A549 (cell line): ENCODE data around the gene TRMT10C.

Experiments used
- CBX8 ChIP-seq: fragments of 200-600 bp; sonication (generic); IDR thresholded peaks from 2 replicates; pipeline ENCODE4 v1.6.1; 2016
- CHD4 ChIP-seq: fragments of 200-600 bp; sonication (generic); IDR thresholded peaks from 2 replicates; pipeline ENCODE4 v1.6.1; 2016; ENCODE audit warnings: antibody characterized with exemption, mild to moderate bottlenecking, borderline replicate concordance
- EHMT2 ChIP-seq: fragments of 200-600 bp; sonication (generic); IDR thresholded peaks from 2 replicates; pipeline ENCODE4 v1.6.1; 2016; ENCODE audit warnings: antibody characterized with exemption, low read depth, mild to moderate bottlenecking, moderate library complexity
- EP300 ChIP-seq, 2 experiments: fragments of >200 bp; sonication (Bioruptor Twin); formaldehyde crosslinking; IDR thresholded peaks; 2 replicates in 1 of 2; 3 replicates in 1 of 2; pipeline ENCODE4 v1.6.1; 2016 to 2017
- GATA3 ChIP-seq: IDR thresholded peaks from 2 replicates; pipeline ENCODE4 v1.6.1; 2012; ENCODE audit warnings: borderline replicate concordance
- HDAC2 ChIP-seq: fragments of 200-600 bp; sonication (generic); IDR thresholded peaks from 2 replicates; pipeline ENCODE4 v1.6.1; 2016
- JUN ChIP-seq, 2 experiments: fragments of >200 bp; sonication (Bioruptor Twin); formaldehyde crosslinking; IDR thresholded peaks; 2 replicates in 1 of 2; 3 replicates in 1 of 2; pipeline ENCODE4 v1.6.1; 2016 to 2017
- KDM1A ChIP-seq: fragments of 200-600 bp; sonication (generic); IDR thresholded peaks from 2 replicates; pipeline ENCODE4 v1.6.1; 2016; ENCODE audit warnings: low read depth, mild to moderate bottlenecking
- POLR2A ChIP-seq: IDR thresholded peaks from 2 replicates; pipeline ENCODE4 v1.6.1; 2012; ENCODE audit warnings: mild to moderate bottlenecking, low read length
- RAD21 ChIP-seq, 2 experiments: fragments of >200 bp in 1 of 2; sonication (Bioruptor Twin) in 1 of 2; formaldehyde crosslinking in 1 of 2; IDR thresholded peaks in 1 of 2; conservative IDR thresholded peaks in 1 of 2; 2 replicates in 1 of 2; 3 replicates in 1 of 2; pipeline ENCODE4 v1.6.1; 2012 to 2018; ENCODE audit warnings: inconsistent platforms in 1 of 2
- TF ChIP-seq, protein P1 (sequence below): fragments of >200 bp; sonication (Bioruptor Twin); formaldehyde crosslinking; IDR thresholded peaks from 3 replicates; pipeline ENCODE4 v1.5.1; 2016
- TF ChIP-seq, protein P2 (sequence below): fragments of >200 bp; sonication (Bioruptor Twin); formaldehyde crosslinking; IDR thresholded peaks from 2 replicates; pipeline ENCODE4 v1.6.1; 2016
- TF ChIP-seq, protein P3 (sequence below): fragments of 450-650 bp; IDR thresholded peaks from 2 replicates; pipeline ENCODE4 v1.6.1; 2014; ENCODE audit warnings: antibody characterized with exemption
- TF ChIP-seq, protein P4 (sequence below): IDR thresholded peaks from 2 replicates; pipeline ENCODE4 v1.6.1; 2012

DNA sequence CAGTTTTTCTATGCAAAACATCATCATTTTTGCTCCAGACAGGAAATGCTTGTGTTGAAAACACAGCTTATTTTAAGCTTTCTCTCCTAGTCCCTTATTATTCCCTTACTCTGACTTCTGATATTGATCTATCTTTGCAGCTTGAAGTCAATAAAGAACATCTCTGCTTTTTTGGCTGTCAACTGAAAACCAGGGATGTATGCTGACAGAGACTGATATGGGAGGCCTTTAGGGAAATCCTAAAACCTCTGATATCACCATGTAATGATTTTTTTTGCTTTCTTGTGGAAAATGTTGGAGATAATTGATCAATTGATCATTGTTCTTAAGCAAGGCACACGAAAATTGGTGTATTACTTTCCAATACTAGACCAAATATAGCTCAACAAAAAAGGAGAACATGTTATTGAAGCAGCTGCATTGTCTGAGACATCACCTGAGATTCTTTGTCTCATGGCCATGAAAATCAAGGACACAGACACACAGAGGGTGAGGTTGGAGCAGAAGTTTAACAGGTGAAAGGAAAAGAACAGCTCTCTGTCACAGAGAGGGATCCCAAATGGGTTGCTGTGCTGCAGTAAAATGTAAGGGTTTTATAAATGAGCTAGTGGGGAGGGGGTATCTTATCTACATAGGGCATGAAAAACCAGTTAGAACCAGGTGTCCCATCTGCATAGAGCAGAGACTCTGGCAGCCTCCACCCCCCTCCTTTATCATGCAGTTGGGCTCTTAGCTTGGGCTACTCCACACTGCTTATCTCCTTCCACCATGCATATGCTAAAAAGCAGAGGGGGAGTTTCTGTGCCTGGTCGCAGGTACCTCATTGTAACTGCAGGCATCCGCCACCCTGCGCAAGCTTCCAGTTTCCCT is 31.6 kb upstream of the TRMT10C start:
- TF ChIP-seq HDAC2 (no peak), GATA3 (no peak), CHD4 (no peak), POLR2A (no peak), CBX8 (no peak), JUN (IDR thresholded peaks at IDR 0.05) (no peak), EHMT2 (no peak), KDM1A (no peak), RAD21 (conservative IDR thresholded peaks at IDR 0.05 in 1 of 2, IDR thresholded peaks at IDR 0.05 in 1 of 2) (no peak), EP300 (IDR thresholded peaks at IDR 0.05) (no peak)
- TF ChIP-seq, protein P1, sequence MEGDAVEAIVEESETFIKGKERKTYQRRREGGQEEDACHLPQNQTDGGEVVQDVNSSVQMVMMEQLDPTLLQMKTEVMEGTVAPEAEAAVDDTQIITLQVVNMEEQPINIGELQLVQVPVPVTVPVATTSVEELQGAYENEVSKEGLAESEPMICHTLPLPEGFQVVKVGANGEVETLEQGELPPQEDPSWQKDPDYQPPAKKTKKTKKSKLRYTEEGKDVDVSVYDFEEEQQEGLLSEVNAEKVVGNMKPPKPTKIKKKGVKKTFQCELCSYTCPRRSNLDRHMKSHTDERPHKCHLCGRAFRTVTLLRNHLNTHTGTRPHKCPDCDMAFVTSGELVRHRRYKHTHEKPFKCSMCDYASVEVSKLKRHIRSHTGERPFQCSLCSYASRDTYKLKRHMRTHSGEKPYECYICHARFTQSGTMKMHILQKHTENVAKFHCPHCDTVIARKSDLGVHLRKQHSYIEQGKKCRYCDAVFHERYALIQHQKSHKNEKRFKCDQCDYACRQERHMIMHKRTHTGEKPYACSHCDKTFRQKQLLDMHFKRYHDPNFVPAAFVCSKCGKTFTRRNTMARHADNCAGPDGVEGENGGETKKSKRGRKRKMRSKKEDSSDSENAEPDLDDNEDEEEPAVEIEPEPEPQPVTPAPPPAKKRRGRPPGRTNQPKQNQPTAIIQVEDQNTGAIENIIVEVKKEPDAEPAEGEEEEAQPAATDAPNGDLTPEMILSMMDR: no peak
- TF ChIP-seq, protein P2, sequence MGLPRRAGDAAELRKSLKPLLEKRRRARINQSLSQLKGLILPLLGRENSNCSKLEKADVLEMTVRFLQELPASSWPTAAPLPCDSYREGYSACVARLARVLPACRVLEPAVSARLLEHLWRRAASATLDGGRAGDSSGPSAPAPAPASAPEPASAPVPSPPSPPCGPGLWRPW: no peak
- TF ChIP-seq, protein P3, sequence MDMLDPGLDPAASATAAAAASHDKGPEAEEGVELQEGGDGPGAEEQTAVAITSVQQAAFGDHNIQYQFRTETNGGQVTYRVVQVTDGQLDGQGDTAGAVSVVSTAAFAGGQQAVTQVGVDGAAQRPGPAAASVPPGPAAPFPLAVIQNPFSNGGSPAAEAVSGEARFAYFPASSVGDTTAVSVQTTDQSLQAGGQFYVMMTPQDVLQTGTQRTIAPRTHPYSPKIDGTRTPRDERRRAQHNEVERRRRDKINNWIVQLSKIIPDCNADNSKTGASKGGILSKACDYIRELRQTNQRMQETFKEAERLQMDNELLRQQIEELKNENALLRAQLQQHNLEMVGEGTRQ: no peak
- TF ChIP-seq, protein P4, sequence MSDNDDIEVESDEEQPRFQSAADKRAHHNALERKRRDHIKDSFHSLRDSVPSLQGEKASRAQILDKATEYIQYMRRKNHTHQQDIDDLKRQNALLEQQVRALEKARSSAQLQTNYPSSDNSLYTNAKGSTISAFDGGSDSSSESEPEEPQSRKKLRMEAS: no peak
